Psoas muscle (tissue), 8 donors: ENCODE measurements around the gene STAT3. TPM values are rescaled to one million over a fixed set of nuclear protein-coding genes. Genes with fewer than 3 reads are reported as not detected.

ENCODE experiments used
- ATAC-seq, 4 donors: fragments of 200-7000 bp; cut with Tn5 transposase; one replicate each; pipeline ENCODE4 v1.9.1; 2020; ENCODE audit warnings: moderate library complexity in 3 of 4, mild to moderate bottlenecking in 2 of 4
- DNase-seq, 2 donors: peaks; one replicate each; pipeline ENCODE4 v3.0.0-alpha.2; 2020
- H3K27ac ChIP-seq: fragments of 200-600 bp; one replicate; pipeline ENCODE4 v1.8.0; 2022
- H3K27me3 ChIP-seq, 3 donors: fragments of 200-600 bp in 1 of 3; one replicate each; pipeline versions ENCODE4 v1.6.1 to v1.8.0; 2013 to 2022; ENCODE audit warnings: low read length in 2 of 3, mild to moderate bottlenecking in 2 of 3, moderate library complexity in 1 of 3; ENCODE audit not compliant: insufficient read depth in 3 of 3
- H3K36me3 ChIP-seq, 2 donors: fragments of 200-600 bp in 1 of 2; one replicate each; pipeline versions ENCODE4 v1.6.1 to v1.8.0; 2013 to 2022; ENCODE audit warnings: low read depth in 1 of 2, mild to moderate bottlenecking in 1 of 2, moderate library complexity in 1 of 2; ENCODE audit not compliant: insufficient read depth in 1 of 2
- H3K4me1 ChIP-seq: fragments of 200-600 bp; one replicate; pipeline ENCODE4 v1.8.0; 2022
- H3K4me3 ChIP-seq: fragments of 200-600 bp; one replicate; pipeline ENCODE4 v1.8.0; 2022; ENCODE audit warnings: mild to moderate bottlenecking
- H3K9me3 ChIP-seq: fragments of 200-600 bp; one replicate; pipeline ENCODE4 v1.8.0; 2022
- CTCF ChIP-seq: fragments of 200-600 bp; IDR thresholded peaks from one replicate; pipeline ENCODE4 v1.8.0; 2022; ENCODE audit warnings: antibody characterized with exemption
- WGBS, 3 donors: extraction: QIAGEN DNeasy Blood & Tissue Kit; methylation state at CpG; one replicate each; pipeline versions ENCODE4 v1.1.6 to v1.1.7; 2013; 5-methylcytosine and 5-hydroxymethylcytosine counted together
- intact Hi-C, 2 donors: fragments of 100-400 bp; cut with DNase I; formaldehyde crosslinking; loops; one replicate each; pipeline versions ENCODE4 v1.11.0 to v1.14.2; 2022
- polyA plus RNA-seq, 3 donors: library from polyadenylated mRNA; stranded (reverse); fragments of 200-250 nt; gene quantifications; one replicate each; pipeline ENCODE4 v1.2.3, GENCODE V29; 2013
- total RNA-seq, 4 donors: library from RNA; stranded (reverse); fragmentation: NEBNext Ultra II Directional in 2 of 4; extraction: Animal tissue kit (Norgen Biotek cat#: 25700) in 2 of 4; gene quantifications; one replicate each; pipeline versions ENCODE4 v1.2.1 to v1.2.4, GENCODE V29; 2021 to 2023
- donor health status: healthy with polysubstance abuse.
- donor health status: DM: no; HTN: no; CAD: no; lungs with moderate emphysema.
- donor health status: Bipolar disorder and iron deficiency.
- donor health status: healthy.
- donor health status: DM: yes; HTN: yes; CAD: no.
- donor health status: DM: no; HTN: no; CAD: no.
- donor health status: DM: no; HTN: no; CAD: no.
- donor health status: DM: yes; HTN: yes; CAD: no.

Gene STAT3
- total and polyA plus RNA-seq, 7 donors: 67.3 to 279 (median 111) TPM

- 88 to 93% (median 89%) methylated on average over 9 of the region's 9 CpGs for whole genome bisulfite sequencing, 3 donors
- ATAC-seq (no peak), DNase-seq (no peak)
- Histone ChIP-seq H3K9me3 (no peaks in the 10 kb centered on the region), H3K4me1 (peaks cover 59% of the 10 kb centered on the region), H3K27ac (no peak overlapping the region), H3K4me3 (no peak overlapping the region), H3K36me3 (peaks cover 2 to 5% of the 10 kb centered on the region in 2 donors), H3K27me3 (no peaks in the 10 kb centered on the region)
- intact Hi-C loops: no loop called here
- no peak for TF ChIP-seq CTCF
These were observed 23.1 kb downstream of the STAT3 start for GRCh38 chr17:42365136-42365535.

GRCh38 chr17:42363767-42364585, 24.3 kb downstream of the STAT3 start:
- Histone ChIP-seq H3K36me3 (peaks cover under 1 to 2% of the 10 kb centered on the region in 2 donors), H3K27ac (peak overlapping the region; percentile 74), H3K4me3 (no peak overlapping the region), H3K9me3 (no peaks in the 10 kb centered on the region), H3K4me1 (peaks cover 60% of the 10 kb centered on the region), H3K27me3 (no peaks in the 10 kb centered on the region)
- ATAC-seq (peak in 1 of 4 donors; percentile 17), DNase-seq (no peak)
- WGBS, 3 donors: 51 to 73% (median 63%) methylated on average over 7 of the region's 7 CpGs
- no peak for TF ChIP-seq CTCF
- intact Hi-C loops: no loop called here

- peaks cover 0 to 2% of the 10 kb centered on the region in 2 donors for H3K36me3 ChIP-seq
- DNase-seq: no peak
- no peak for TF ChIP-seq CTCF
- H3K4me3 ChIP-seq: no peak overlapping the region
- peaks cover 62% of the 10 kb centered on the region for H3K4me1 ChIP-seq
- intact Hi-C loops: no loop called here
- H3K27me3 ChIP-seq: no peaks in the 10 kb centered on the region
- WGBS, 3 donors: 88 to 94% (median 90%) methylated on average over 1 of the region's 1 CpG
- H3K9me3 ChIP-seq: no peaks in the 10 kb centered on the region
- ATAC-seq: no peak
- peak overlapping the region; percentile 74 for H3K27ac ChIP-seq
These were observed 25.0 kb downstream of the STAT3 start for GRCh38 chr17:42363231-42363630.

GRCh38 chr17:42362245-42362961, 25.8 kb downstream of the STAT3 start:
- Histone ChIP-seq H3K4me1 (peaks cover 66% of the 10 kb centered on the region), H3K27me3 (no peaks in the 10 kb centered on the region), H3K9me3 (no peaks in the 10 kb centered on the region), H3K36me3 (peaks cover 0 to 2% of the 10 kb centered on the region in 2 donors), H3K4me3 (no peak overlapping the region), H3K27ac (peak overlapping the region; percentile 74)
- ATAC-seq (peak; percentile 78 to 89 (median 88)), DNase-seq (peak in 1 of 2 donors; percentile 74)
- intact Hi-C loops: no loop called here
- 33 to 36% (median 33%) methylated on average over 7 of the region's 7 CpGs for WGBS, 3 donors
- no peak for TF ChIP-seq CTCF
